HG03095 (cell line): Measurements from ENCODE around the gene KCNJ11.

Source experiments
- ATAC-seq: cut with Tn5 transposase; IDR thresholded peaks from one replicate; pipeline ENCODE4 v1.9.1; 2021; ENCODE audit warnings: moderate library complexity; ENCODE audit not compliant: unreplicated experiment

Gene KCNJ11

GRCh38 chr11:17392872-17393271, 4.4 kb upstream of the KCNJ11 start:
- ATAC-seq = no peak

DNA sequence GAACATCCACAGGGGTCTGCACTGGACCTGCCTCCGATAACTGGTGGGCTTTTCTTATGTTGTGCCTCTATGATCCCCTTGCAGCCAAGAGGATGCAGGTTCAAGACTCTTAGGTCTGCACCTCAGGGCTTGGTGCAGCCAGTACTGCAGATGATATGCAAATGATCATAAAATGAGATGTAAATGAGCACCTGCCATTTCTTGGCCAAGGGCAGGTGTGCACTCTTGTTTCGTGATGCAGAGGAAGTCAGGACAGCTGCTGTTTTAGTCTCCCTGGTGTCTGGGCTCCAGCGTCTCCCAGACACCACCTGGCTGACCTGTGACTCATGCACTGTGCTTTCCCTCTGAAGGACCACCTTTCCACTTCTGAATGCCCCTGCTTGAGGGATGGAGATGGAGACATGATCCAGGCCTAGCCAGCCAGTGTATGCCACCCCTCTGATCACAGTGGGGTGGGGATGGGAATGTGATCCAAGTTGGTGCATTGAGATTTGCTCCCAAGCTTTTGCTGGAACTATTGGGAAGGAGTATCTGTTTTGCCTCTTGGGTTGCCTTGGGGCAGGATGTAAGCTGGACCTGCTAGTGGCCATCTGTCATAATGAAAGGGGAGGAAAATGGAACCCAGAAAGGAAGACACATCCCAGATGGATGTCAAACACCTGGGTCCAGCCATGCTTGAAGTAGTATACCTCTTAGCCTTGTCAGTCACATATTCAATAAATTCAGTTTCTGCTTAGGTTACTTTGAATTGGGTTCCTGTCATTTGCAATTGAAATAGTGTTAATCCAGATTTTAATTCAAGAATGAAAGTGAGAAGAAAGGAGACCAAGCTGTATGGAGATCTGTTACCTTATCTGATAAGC, 3.3 kb upstream of the KCNJ11 start:
- no peak for ATAC-seq

GRCh38 chr11:17389957-17390649, 1.6 kb upstream of the KCNJ11 start:
- no peak for ATAC-seq

DNA sequence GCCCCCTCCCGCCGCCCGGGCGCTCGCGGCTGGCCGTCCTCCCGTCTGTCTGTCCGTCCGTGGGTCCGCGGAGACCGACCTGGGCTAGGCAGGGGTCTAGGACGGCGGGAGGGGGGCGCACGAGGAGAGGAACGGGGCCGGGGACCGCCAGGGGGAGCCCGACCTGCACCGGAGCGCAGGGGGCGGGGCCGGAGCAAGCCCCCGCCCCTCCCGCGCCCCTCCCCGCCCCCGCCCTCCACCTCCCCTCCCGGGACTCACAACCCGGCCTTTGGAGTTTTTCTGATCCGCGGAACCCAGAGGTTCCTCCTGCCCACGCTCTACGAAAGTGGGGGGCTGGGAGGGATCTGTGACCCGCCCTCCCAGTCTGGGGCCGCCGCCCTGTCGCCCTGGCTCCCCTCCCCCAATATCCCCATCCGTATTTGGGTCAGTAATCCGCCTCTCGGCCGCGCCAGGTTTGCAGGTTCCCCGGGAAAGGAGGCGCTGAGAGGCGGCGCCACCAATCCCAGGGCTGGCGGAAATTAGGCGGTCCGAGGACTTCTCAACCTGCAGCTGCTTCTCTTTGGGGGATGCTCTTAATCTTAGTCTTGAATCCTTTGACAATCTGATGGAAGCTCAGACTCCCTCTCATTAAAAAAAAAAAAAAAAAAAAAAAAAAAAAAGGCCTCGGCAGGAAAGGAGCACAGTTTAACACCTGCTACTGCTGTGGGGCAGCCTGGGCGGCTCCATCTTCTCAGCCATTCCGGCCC, 925 bp upstream of the KCNJ11 start:
- peak; percentile 63 for ATAC-seq

DNA sequence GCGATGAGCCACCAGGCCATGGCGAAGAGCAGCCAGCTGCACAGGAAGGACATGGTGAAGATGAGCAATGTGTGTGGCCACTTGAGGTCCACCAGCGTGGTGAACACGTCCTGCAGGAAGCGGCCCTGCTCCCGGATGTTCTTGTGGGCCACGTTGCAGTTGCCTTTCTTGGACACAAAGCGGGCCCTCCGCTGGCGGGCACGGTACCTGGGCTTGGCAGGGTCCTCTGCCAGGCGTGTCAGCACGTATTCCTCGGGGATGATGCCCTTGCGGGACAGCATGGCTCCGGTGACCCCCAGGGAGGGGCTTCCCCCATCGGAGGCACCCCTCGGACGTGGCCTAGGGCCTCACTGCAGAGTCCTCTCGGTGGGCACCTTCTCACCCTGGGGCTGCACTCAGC, 648 bp downstream of the KCNJ11 start:
- no peak for ATAC-seq

GRCh38 chr11:17387254-17387653, 1.2 kb downstream of the KCNJ11 start:
- no peak for ATAC-seq

GRCh38 chr11:17386331-17387084, 2.0 kb downstream of the KCNJ11 start:
- ATAC-seq = peak; percentile 54

DNA sequence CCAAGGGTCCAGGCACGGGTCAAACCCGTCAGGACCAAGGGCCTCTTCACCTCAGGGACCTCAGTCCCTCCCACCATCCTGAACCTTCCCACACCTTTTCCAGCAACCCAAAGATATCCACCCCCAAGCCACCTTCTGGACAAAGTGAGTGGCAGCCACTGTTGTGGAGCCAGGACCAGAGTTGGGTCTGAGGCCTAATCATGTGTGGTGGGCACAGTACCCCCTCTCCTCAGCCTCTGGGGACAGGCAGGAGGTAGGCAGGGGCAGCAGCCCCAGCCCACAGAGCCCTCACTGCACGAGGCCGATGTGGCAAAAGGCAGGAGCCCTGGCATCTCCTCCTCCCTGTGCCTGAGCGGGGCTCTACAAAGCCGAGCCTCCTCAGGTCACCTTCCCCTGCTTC, 2.5 kb downstream of the KCNJ11 start:
- ATAC-seq = no peak

- no peak for ATAC-seq
Observed at GRCh38 chr11:17385492-17385891, 3.0 kb downstream of the KCNJ11 start.

- peak; percentile 44 for ATAC-seq
Observed at GRCh38 chr11:17384002-17384511, 4.4 kb downstream of the KCNJ11 start.

DNA sequence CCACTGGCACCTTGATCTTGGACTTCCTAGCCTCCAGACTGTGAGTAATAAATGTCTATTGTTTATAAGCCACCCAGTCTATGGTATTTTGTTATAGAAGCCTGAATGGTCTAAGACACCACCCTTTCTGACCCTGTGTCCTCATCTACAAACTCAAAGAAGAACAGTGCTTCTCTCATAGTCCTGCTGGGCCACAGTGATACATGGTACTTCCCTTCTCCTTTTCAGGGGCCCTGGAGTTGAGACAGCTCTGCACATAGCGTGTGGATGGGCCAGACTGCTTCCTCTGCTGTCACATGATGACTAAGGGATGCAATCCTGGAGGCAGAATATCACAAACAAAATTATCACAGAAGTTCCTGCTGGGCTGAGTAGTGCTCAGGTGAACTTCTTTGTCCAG, 5.0 kb downstream of the KCNJ11 start:
- ATAC-seq = no peak

GRCh38 chr11:17382046-17382728, 6.3 kb downstream of the KCNJ11 start:
- ATAC-seq = no peak

DNA sequence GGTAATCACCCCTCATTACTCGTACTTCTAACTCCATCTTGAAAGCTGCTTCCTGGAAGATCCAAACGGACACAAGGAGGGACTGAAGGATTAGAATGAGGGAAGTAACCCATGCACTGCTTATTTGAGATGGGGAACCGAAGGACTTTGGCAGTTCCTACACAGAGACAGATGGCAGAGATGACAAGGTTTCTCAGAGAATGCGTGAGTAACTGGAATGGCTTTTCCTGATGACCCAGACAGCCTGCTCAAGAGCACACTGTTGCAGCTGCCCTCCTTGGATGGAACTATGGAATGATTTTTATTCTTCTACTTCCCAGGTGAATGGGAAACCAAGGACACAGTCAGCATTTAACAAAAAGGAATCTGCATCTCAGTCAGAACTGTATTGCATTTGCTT, 7.3 kb downstream of the KCNJ11 start:
- ATAC-seq = no peak

- no peak for ATAC-seq
Observed at GRCh38 chr11:17379383-17380180, 8.9 kb downstream of the KCNJ11 start.

DNA sequence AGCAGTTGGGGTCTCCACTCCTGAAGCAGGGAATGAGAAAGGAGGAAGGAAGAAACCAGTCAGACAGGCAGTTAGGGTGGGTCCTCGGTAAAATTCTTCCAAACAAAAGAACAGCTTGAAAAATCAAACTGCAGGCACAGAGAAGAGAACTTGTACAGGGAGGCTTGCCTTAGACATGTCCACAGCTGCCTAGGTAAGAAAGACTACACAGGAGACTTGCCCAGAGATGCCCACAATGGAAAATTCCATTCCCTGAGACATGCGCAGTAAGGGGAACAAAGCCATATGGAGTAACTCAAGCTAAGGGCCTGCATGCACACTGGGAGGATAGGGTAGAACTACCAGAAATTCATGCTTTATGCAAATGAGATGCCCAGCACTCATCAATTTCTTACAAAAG, 9.8 kb downstream of the KCNJ11 start:
- no peak for ATAC-seq

DNA sequence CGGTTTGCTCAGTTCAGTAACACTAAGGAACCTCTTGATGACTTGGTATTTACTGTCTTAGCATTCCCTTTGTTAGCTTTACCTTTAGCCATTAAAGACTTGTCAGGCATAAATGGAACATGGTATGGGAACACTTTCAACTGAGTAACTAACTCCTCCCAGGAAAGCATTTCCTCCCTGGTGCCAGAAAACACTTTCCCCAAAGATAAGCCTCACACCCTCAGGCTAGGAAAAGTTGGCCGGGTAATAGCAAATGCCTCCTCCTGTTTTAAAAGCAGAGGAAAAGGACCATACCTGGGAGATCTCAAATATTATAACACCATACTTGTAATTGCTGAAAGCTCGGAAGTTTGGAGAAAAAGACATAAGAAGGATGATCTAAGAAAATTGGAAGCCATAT, 12.0 kb downstream of the KCNJ11 start:
- no peak for ATAC-seq

DNA sequence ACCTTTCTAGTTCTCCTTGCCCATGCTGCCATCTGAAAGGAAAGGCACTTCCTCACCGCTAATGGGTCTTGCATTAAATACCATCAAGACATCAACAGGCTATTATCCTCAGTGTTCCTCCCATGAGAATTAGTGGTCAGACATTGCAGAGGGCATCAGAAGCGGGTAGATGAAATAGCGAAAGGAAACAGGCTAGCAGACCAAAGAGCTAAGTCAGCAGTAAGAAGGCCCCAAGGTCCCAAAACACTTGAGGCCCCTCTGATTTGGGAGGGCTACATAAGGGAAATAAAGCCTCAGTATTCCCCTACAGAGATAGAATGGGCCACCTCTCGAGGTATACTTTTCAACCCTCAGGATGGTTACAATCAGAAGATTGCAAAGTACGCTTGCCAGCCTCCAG, 12.9 kb downstream of the KCNJ11 start:
- ATAC-seq = no peak

DNA sequence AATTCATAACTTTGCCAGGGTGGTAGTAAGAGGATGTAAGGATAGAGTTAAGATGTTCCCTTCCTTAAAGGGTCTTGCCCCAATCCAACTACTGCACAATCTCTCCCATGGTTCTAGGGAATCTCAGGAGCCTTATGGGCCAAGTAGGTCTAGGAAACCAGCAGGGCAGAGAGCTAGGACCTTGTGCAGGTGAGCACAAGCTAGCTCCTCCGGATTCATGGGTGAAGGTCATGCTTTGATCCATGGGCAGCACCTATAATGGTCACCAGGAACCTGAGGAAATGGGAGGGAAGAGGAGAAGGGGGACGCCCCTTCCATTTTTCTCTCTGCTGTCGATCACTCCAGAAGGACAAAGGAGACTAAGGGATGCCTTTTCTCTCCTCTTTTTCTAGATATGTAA, 16.8 kb downstream of the KCNJ11 start:
- no peak for ATAC-seq

GRCh38 chr11:17369684-17370243, 18.7 kb downstream of the KCNJ11 start:
- ATAC-seq = no peak
